ENCODE data around the gene TFIP11.

The TFIP11 gene

GRCh38 chr22:26547837-26548236 is 35.6 kb upstream of the TFIP11 start:
- no peak for ATAC-seq
- no peak overlapping the region for H3K4me3 Mint-ChIP-seq
- H3K4me1 Mint-ChIP-seq: peaks cover 30% of the 10 kb centered on the region
- no peaks in the 10 kb centered on the region for H3K9me3 Mint-ChIP-seq
- no peaks in the 10 kb centered on the region for H3K27me3 Mint-ChIP-seq
- no peak overlapping the region for H3K27ac Mint-ChIP-seq
- peaks cover 9% of the 10 kb centered on the region for H3K36me3 Mint-ChIP-seq

GRCh38 chr22:26547426-26547825 is 35.2 kb upstream of the TFIP11 start:
- H3K9me3 Mint-ChIP-seq: no peaks in the 10 kb centered on the region
- peaks cover 9% of the 10 kb centered on the region for H3K36me3 Mint-ChIP-seq
- H3K27ac Mint-ChIP-seq: no peak overlapping the region
- no peak overlapping the region for H3K4me3 Mint-ChIP-seq
- H3K4me1 Mint-ChIP-seq: peaks cover 34% of the 10 kb centered on the region
- no peaks in the 10 kb centered on the region for H3K27me3 Mint-ChIP-seq
- ATAC-seq: no peak

- H3K27ac Mint-ChIP-seq: peak overlapping the region; percentile 13
- H3K4me3 Mint-ChIP-seq: no peak overlapping the region
- H3K36me3 Mint-ChIP-seq: peaks cover 9% of the 10 kb centered on the region
- peaks cover 36% of the 10 kb centered on the region for H3K4me1 Mint-ChIP-seq
- no peaks in the 10 kb centered on the region for H3K9me3 Mint-ChIP-seq
- no peaks in the 10 kb centered on the region for H3K27me3 Mint-ChIP-seq
- no peak for ATAC-seq
Measured at GRCh38 chr22:26546282-26546681, 34.0 kb upstream of the TFIP11 start.

GRCh38 chr22:26545827-26546226 is 33.6 kb upstream of the TFIP11 start:
- peaks cover 36% of the 10 kb centered on the region for H3K4me1 Mint-ChIP-seq
- no peak for ATAC-seq
- no peak overlapping the region for H3K4me3 Mint-ChIP-seq
- H3K27ac Mint-ChIP-seq: peak overlapping the region; percentile 13
- peaks cover 11% of the 10 kb centered on the region for H3K36me3 Mint-ChIP-seq
- H3K9me3 Mint-ChIP-seq: no peaks in the 10 kb centered on the region
- no peaks in the 10 kb centered on the region for H3K27me3 Mint-ChIP-seq

- Mint-ChIP-seq H3K27ac (no peak overlapping the region), H3K4me1 (peaks cover 36% of the 10 kb centered on the region), H3K36me3 (peaks cover 15% of the 10 kb centered on the region), H3K27me3 (no peaks in the 10 kb centered on the region), H3K4me3 (no peak overlapping the region), H3K9me3 (no peaks in the 10 kb centered on the region)
- no peak for ATAC-seq
Measured at GRCh38 chr22:26545385-26545784, 33.1 kb upstream of the TFIP11 start.

GRCh38 chr22:26544489-26544888 is 32.2 kb upstream of the TFIP11 start:
- no peak for ATAC-seq
- H3K9me3 Mint-ChIP-seq: no peaks in the 10 kb centered on the region
- H3K4me1 Mint-ChIP-seq: peaks cover 30% of the 10 kb centered on the region
- H3K27ac Mint-ChIP-seq: peak overlapping the region; percentile 58
- H3K4me3 Mint-ChIP-seq: no peak overlapping the region
- H3K36me3 Mint-ChIP-seq: peaks cover 20% of the 10 kb centered on the region
- H3K27me3 Mint-ChIP-seq: no peaks in the 10 kb centered on the region

GRCh38 chr22:26542831-26543230 is 30.6 kb upstream of the TFIP11 start:
- ATAC-seq: no peak
- no peak overlapping the region for H3K4me3 Mint-ChIP-seq
- peaks cover 30% of the 10 kb centered on the region for H3K4me1 Mint-ChIP-seq
- no peaks in the 10 kb centered on the region for H3K27me3 Mint-ChIP-seq
- peaks cover 29% of the 10 kb centered on the region for H3K36me3 Mint-ChIP-seq
- H3K27ac Mint-ChIP-seq: peak overlapping the region; percentile 58
- H3K9me3 Mint-ChIP-seq: no peaks in the 10 kb centered on the region

- Mint-ChIP-seq H3K36me3 (peaks cover 28% of the 10 kb centered on the region), H3K9me3 (no peaks in the 10 kb centered on the region), H3K27ac (no peak overlapping the region), H3K4me1 (peaks cover 27% of the 10 kb centered on the region), H3K27me3 (no peaks in the 10 kb centered on the region), H3K4me3 (no peak overlapping the region)
- no peak for ATAC-seq
Measured at GRCh38 chr22:26541167-26541819, 29.0 kb upstream of the TFIP11 start.

- H3K9me3 Mint-ChIP-seq: no peaks in the 10 kb centered on the region
- no peak overlapping the region for H3K27ac Mint-ChIP-seq
- H3K4me1 Mint-ChIP-seq: peaks cover 34% of the 10 kb centered on the region
- H3K4me3 Mint-ChIP-seq: no peak overlapping the region
- peaks cover 23% of the 10 kb centered on the region for H3K36me3 Mint-ChIP-seq
- H3K27me3 Mint-ChIP-seq: no peaks in the 10 kb centered on the region
- ATAC-seq: no peak
Measured at GRCh38 chr22:26540119-26540518, 27.8 kb upstream of the TFIP11 start.

GRCh38 chr22:26536762-26537134 is 24.5 kb upstream of the TFIP11 start:
- H3K9me3 Mint-ChIP-seq: no peaks in the 10 kb centered on the region
- H3K27me3 Mint-ChIP-seq: no peaks in the 10 kb centered on the region
- H3K36me3 Mint-ChIP-seq: peaks cover 24% of the 10 kb centered on the region
- peaks cover 40% of the 10 kb centered on the region for H3K4me1 Mint-ChIP-seq
- no peak for ATAC-seq
- H3K27ac Mint-ChIP-seq: peak overlapping the region; percentile 98
- H3K4me3 Mint-ChIP-seq: no peak overlapping the region

GRCh38 chr22:26536056-26536761 is 23.9 kb upstream of the TFIP11 start:
- H3K27ac Mint-ChIP-seq: peak overlapping the region; percentile 98

GRCh38 chr22:26535603-26535908 is 23.3 kb upstream of the TFIP11 start:
- Mint-ChIP-seq H3K4me3 (peak overlapping the region; percentile 57), H3K9me3 (no peaks in the 10 kb centered on the region), H3K27ac (peak overlapping the region; percentile 98), H3K27me3 (no peaks in the 10 kb centered on the region), H3K4me1 (peaks cover 40% of the 10 kb centered on the region), H3K36me3 (peaks cover 29% of the 10 kb centered on the region)
- peak; percentile 86 for ATAC-seq

More at GRCh38 chr22:26536056-26536761, 23.9 kb upstream of the TFIP11 start:
- H3K4me3 Mint-ChIP-seq: no peak overlapping the region
- H3K4me1 Mint-ChIP-seq: peaks cover 40% of the 10 kb centered on the region
- no peak for ATAC-seq
- peaks cover 29% of the 10 kb centered on the region for H3K36me3 Mint-ChIP-seq
- H3K9me3 Mint-ChIP-seq: no peaks in the 10 kb centered on the region
- H3K27me3 Mint-ChIP-seq: no peaks in the 10 kb centered on the region

GRCh38 chr22:26534874-26535602 is 22.8 kb upstream of the TFIP11 start:
- peaks cover 40% of the 10 kb centered on the region for H3K4me1 Mint-ChIP-seq
- ATAC-seq: peak; percentile 79
- peak overlapping the region; percentile 57 for H3K4me3 Mint-ChIP-seq

GRCh38 chr22:26534171-26534855 is 22.0 kb upstream of the TFIP11 start:
- Mint-ChIP-seq H3K27ac (peak overlapping the region; percentile 98), H3K4me1 (peaks cover 40% of the 10 kb centered on the region), H3K36me3 (peaks cover 21% of the 10 kb centered on the region)

More at GRCh38 chr22:26534874-26535602, 22.8 kb upstream of the TFIP11 start:
- Mint-ChIP-seq H3K27ac (peak overlapping the region; percentile 98), H3K36me3 (peaks cover 24% of the 10 kb centered on the region), H3K27me3 (no peaks in the 10 kb centered on the region), H3K9me3 (no peaks in the 10 kb centered on the region)

GRCh38 chr22:26529345-26529744 is 17.1 kb upstream of the TFIP11 start:
- no peak overlapping the region for H3K4me3 Mint-ChIP-seq
- no peak overlapping the region for H3K27ac Mint-ChIP-seq
- peaks cover 20% of the 10 kb centered on the region for H3K4me1 Mint-ChIP-seq
- ATAC-seq: no peak
- H3K27me3 Mint-ChIP-seq: no peaks in the 10 kb centered on the region
- H3K9me3 Mint-ChIP-seq: no peaks in the 10 kb centered on the region
- H3K36me3 Mint-ChIP-seq: peaks cover 24% of the 10 kb centered on the region

More at GRCh38 chr22:26534171-26534855, 22.0 kb upstream of the TFIP11 start:
- H3K4me3 Mint-ChIP-seq: no peak overlapping the region
- H3K9me3 Mint-ChIP-seq: no peaks in the 10 kb centered on the region
- H3K27me3 Mint-ChIP-seq: no peaks in the 10 kb centered on the region
- ATAC-seq: no peak

All from stimulated activated memory B cell treated with anti-CD40 and anti-IgM and Interleukin-4, amounts not matched to agents 10 μg/mL and 1 μg/mL and 100 μg/mL, for 72 hours (primary cell).